Measurements from ENCODE around the gene PIK3R4.

DNA sequence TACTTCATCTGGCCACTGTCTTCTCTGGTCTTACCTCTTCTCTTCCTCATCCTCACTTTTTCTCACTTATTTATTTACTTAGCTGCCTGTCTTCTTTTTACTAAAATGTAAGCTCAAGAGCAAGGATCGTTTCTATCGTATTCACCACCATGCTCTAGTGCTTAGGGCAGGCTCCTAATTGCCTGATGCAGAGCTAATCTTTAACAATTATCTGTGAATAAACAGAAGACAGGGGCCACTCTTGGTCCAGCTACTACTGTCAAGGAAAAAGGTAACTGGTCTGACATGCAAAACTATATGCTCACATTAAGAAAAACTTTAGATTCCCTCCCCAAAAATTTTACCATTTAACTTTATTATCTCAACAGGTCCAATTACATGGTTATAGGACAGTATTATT lies 17.5 kb downstream of the PIK3R4 start:
- no peak for TF ChIP-seq CTCF (IDR thresholded peaks at IDR 0.05)
- no peak for TF ChIP-seq POLR2A (IDR thresholded peaks at IDR 0.05)

Data from uterus (tissue), 2 donors.